PC-3 (cell line): ENCODE measurements around the gene ATF6.

ENCODE experiments used
- EZH2 ChIP-seq: fragments of 300-600 bp; sonication (generic); IDR thresholded peaks from one replicate; pipeline ENCODE4 v1.6.1; 2017; ENCODE audit warnings: antibody characterized with exemption, mild to moderate bottlenecking, low read length; ENCODE audit not compliant: unreplicated experiment
- EZH2phosphoT487 ChIP-seq: fragments of 300-600 bp; sonication (generic); IDR thresholded peaks from 2 replicates; pipeline ENCODE4 v1.6.1; 2018; ENCODE audit warnings: mild to moderate bottlenecking, antibody characterized with exemption, low read length, borderline replicate concordance
- TF ChIP-seq, protein P1 (sequence below): fragments of 300-600 bp; sonication (generic); conservative IDR thresholded peaks from 2 replicates; pipeline ENCODE4 v1.5.1; 2017; ENCODE audit warnings: antibody characterized with exemption, low read depth, mild to moderate bottlenecking, low read length

DNA sequence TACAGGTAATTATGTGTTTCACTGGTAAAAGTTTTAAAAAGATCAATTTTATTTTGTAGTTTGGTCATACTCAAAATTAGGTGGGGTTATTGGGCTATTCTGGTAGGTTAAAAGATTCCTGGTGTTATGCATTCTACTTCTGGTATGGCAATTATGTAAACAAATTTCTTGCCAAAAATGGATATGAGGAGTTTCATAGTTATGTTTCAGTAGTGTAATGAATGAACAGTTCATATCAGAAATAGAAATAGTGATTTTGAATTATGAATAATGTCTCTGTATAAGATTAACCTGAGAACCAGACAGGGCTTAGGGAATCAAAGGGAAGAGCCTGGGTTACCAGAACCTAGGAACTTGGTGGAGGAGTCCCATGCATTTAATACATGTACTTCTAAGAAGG, 15.9 kb downstream of the ATF6 start:
- TF ChIP-seq, protein P1, sequence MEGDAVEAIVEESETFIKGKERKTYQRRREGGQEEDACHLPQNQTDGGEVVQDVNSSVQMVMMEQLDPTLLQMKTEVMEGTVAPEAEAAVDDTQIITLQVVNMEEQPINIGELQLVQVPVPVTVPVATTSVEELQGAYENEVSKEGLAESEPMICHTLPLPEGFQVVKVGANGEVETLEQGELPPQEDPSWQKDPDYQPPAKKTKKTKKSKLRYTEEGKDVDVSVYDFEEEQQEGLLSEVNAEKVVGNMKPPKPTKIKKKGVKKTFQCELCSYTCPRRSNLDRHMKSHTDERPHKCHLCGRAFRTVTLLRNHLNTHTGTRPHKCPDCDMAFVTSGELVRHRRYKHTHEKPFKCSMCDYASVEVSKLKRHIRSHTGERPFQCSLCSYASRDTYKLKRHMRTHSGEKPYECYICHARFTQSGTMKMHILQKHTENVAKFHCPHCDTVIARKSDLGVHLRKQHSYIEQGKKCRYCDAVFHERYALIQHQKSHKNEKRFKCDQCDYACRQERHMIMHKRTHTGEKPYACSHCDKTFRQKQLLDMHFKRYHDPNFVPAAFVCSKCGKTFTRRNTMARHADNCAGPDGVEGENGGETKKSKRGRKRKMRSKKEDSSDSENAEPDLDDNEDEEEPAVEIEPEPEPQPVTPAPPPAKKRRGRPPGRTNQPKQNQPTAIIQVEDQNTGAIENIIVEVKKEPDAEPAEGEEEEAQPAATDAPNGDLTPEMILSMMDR = no peak
- TF ChIP-seq EZH2 = no peak
- no peak for TF ChIP-seq EZH2phosphoT487
